ENCODE results near the gene FKBP2.

Gene FKBP2

GRCh38 chr11:64292460-64293254 is 51.8 kb downstream of the FKBP2 start:
- POLR2A ChIA-PET = no interaction called here
- CTCF ChIA-PET = interaction anchor here (0.6 to 1.4 kb wide), 4 partner anchors 8 to 86 kb away, joined by 3 to 6 read pairs (median 4); partner anchors contain the start of gene FERMT3

More at GRCh38 chr11:64292460-64293254, 51.8 kb downstream of the FKBP2 start:
- Histone ChIP-seq H3K36me3 (ENCODE audit: control insufficient read depth in 2 of 2, insufficient read depth in 1 of 2, low read length in 2 of 2) (peaks cover 0 to 15% of the 10 kb centered on the region in 2 experiments; a peak in 1 of 3 replicates), H3K4me3 (ENCODE audit: low read depth, low read length) (no peak overlapping the region; the same call in 1 of the 2 replicates), H3K4me1 (ENCODE audit: control insufficient read depth, insufficient read depth, low read length) (no peaks in the 10 kb centered on the region), H3K27ac (ENCODE audit: extremely low read depth, low read depth, low read length) (no peak overlapping the region), H3K9me3 (ENCODE audit: control insufficient read depth, insufficient read depth, low read depth, low read length) (no peaks in the 10 kb centered on the region)
- TF ChIP-seq ZNF302 (tag by site-specific recombination; IDR thresholded peaks at IDR 0.05; ENCODE audit: low read depth) (no peak), IKZF3 (tag by site-specific recombination; IDR thresholded peaks at IDR 0.05) (no peak), ZNF488 (tag by site-specific recombination; IDR thresholded peaks at IDR 0.05) (no peak), ZNF280C (tag by site-specific recombination; IDR thresholded peaks at IDR 0.05) (no peak), ZFHX2 (tag by site-specific recombination; conservative IDR thresholded peaks at IDR 0.05) (no peak), RBAK (tag by site-specific recombination; IDR thresholded peaks at IDR 0.05) (no peak), KLF8 (tag by site-specific recombination; IDR thresholded peaks at IDR 0.05) (no peak), ZNF391 (tag by site-specific recombination; IDR thresholded peaks at IDR 0.05; ENCODE audit: borderline replicate concordance, low read depth) (no peak), WT1 (tag by site-specific recombination; IDR thresholded peaks at IDR 0.05) (no peak), ZNF19 (tag by site-specific recombination; IDR thresholded peaks at IDR 0.05; ENCODE audit: low read depth) (no peak), ZNF335 (tag by site-specific recombination; conservative IDR thresholded peaks at IDR 0.05) (no peak), ZBTB7A (tag by site-specific recombination; IDR thresholded peaks at IDR 0.05; ENCODE audit: low read depth) (no peak), ZNF548 (tag by site-specific recombination; IDR thresholded peaks at IDR 0.05) (no peak), ZNF155 (tag by site-specific recombination; IDR thresholded peaks at IDR 0.05) (no peak)
- TF ChIP-seq, protein P1, sequence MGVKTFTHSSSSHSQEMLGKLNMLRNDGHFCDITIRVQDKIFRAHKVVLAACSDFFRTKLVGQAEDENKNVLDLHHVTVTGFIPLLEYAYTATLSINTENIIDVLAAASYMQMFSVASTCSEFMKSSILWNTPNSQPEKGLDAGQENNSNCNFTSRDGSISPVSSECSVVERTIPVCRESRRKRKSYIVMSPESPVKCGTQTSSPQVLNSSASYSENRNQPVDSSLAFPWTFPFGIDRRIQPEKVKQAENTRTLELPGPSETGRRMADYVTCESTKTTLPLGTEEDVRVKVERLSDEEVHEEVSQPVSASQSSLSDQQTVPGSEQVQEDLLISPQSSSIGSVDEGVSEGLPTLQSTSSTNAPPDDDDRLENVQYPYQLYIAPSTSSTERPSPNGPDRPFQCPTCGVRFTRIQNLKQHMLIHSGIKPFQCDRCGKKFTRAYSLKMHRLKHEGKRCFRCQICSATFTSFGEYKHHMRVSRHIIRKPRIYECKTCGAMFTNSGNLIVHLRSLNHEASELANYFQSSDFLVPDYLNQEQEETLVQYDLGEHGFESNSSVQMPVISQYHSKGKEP (tag by site-specific recombination; IDR thresholded peaks at IDR 0.05) = no peak
